GM19025 (cell line): ENCODE measurements around the gene NXPH4.
A peak's percentile ranks its signal among the peaks of the same experiment; 100 is the strongest.

Source experiments
- ATAC-seq: cut with Tn5 transposase; IDR thresholded peaks from one replicate; pipeline ENCODE4 v1.9.1; 2021; ENCODE audit warnings: mild to moderate bottlenecking, low read depth, moderate library complexity; ENCODE audit not compliant: unreplicated experiment

NXPH4 gene

GRCh38 chr12:57229634-57230380 is 13.2 kb downstream of the NXPH4 start, which contains the start of gene SHMT2:
TSS of gene SHMT2 (plus strand) at chr12:57229711. CDS start at chr12:57229779, 68 bp downstream.
- ATAC-seq, result peak; percentile 39

GRCh38 chr12:57230381-57231155 is 14.0 kb downstream of the NXPH4 start:
- ATAC-seq, result no peak

DNA sequence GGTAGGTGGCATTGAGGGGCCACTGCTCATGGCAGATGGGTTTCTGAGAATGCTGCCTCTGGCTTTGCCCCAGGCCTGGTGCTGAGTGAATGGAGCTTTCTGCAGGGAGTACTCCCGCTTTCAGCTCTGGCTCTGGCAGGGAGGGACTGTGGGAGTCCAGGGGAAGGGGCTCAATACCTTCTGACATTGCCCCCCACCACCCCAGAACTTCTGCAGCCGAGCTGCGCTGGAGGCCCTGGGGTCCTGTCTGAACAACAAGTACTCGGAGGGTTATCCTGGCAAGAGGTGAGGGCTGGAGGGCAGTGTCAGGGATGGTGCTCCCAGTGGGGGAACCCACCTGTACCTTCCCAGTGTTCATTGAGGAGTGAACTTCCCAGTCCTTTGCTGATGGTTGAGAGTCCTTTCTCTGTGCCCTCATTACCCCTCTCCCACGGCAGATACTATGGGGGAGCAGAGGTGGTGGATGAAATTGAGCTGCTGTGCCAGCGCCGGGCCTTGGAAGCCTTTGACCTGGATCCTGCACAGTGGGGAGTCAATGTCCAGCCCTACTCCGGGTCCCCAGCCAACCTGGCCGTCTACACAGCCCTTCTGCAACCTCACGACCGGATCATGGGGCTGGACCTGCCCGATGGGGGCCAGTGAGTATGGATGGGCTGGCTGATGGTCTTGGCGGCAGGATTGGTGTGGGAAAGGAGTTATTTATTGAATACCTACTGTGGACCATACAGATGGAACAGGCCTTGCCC is 14.9 kb downstream of the NXPH4 start:
- no peak for ATAC-seq

DNA sequence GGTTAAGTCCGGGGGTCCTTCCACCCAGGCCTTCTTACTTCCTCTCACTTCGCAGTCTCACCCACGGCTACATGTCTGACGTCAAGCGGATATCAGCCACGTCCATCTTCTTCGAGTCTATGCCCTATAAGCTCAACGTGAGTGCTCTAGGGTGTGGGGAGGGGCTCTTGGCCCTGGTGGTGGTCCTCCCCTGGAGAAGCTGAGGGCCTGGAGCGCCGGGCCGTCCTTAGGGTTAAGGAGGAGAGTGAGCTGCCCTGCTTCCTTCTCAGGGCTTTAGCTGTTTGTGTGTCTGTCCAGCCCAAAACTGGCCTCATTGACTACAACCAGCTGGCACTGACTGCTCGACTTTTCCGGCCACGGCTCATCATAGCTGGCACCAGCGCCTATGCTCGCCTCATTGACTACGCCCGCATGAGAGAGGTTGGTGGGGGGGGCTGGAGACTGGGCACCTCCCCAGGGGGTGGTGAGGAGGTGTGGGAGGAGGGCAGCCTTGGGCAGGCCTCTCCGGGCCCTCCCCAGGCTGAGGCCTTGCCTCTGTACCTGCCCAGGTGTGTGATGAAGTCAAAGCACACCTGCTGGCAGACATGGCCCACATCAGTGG is 15.7 kb downstream of the NXPH4 start:
- no peak for ATAC-seq

- ATAC-seq, result no peak
These were observed 17.0 kb downstream of the NXPH4 start for GRCh38 chr12:57233357-57234232.

- ATAC-seq, result no peak
These were observed 17.6 kb downstream of the NXPH4 start for GRCh38 chr12:57234233-57234570.

GRCh38 chr12:57234571-57235016 is 18.0 kb downstream of the NXPH4 start:
- no peak for ATAC-seq

DNA sequence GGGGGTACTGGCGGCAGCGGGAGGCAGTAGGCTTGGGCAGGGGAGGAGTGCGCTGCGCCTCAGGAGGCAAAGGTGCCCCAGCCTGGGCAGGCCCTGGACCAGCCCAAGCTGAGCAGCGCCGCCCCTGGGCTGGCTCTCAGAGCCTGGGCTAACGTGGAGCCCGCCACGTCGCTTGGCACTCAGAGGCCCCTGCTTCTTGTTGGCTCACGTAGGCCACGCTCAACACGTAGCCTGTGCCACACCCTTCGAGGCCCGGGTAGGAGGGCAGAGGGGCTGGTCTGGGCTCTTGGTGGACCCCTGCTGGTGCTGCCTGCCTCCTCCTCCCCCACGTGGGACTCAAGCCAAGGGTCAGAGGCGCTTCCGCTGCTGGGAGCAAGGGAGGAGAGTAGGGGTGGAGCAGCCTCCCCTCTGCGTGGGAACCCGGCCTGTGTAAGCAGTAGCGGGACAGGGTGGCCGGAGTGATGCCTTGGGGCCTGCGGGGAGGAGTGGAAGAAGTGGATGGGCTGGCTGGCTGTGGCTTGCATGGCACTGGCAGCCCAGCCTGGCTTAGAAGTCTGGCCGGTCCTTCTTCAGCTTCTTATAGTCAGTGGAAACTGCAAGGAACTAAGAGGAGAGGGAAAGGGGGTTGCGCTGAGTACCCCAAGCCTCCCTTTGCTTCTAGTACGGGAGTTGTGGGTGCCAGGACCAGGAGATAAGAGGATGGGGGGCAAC is 18.6 kb downstream of the NXPH4 start:
- ATAC-seq, result no peak

DNA sequence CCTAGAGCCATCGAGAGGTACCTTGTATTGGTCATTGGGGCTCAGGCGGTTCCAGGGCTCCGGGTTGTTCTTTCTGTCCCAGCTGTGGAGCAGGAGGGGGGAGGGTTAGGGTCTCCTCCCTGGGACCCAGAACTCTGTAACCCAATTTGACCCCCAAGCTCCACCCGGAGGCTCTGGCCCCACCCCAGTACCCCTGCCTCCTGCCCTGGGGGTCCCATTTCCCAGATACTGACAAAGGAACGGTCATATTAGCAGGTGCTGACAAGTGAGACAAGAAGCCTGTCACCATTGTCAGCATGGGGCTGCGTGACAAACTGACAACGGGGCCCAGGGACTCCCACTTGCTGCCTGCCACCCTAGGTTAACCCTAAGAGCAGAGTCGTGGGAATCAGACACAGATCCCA is 19.1 kb downstream of the NXPH4 start:
- ATAC-seq, result no peak

DNA sequence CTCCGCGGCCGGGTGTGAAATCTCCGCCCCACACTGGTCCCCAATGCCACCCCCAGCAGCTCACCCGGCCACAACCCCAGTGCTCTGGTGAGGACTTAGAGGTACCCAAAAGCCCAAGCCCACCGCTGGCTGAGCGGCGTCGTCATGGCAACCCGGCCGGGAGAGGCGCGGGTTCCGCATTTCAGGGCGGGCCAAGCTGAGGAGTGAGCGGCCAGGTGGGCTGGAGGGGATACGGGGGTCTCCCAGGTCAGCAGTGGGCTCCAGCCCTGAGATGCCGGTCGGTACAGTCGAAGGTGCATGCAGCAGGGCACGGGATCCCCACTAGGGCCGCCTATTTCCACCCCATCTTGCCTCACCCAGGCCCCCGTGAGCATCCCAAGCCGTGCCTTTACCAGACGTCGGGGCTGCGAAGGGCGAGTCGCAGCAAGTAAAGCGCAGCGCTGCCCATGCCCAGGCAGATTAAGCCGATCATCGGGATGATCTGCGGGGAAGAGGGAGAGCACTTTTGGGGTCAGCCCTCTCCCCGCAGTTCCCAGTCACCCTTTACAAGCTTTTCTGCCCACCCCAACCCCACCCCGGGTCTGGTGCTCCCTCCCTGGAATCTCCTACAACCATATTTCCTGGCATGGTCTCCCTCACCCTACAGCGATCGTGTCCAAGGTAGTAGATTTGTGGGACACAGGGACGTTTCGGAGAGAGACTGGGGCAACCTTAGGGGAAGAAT is 19.8 kb downstream of the NXPH4 start:
- no peak for ATAC-seq

- no peak for ATAC-seq
These were observed 20.5 kb downstream of the NXPH4 start for GRCh38 chr12:57236925-57237595.

DNA sequence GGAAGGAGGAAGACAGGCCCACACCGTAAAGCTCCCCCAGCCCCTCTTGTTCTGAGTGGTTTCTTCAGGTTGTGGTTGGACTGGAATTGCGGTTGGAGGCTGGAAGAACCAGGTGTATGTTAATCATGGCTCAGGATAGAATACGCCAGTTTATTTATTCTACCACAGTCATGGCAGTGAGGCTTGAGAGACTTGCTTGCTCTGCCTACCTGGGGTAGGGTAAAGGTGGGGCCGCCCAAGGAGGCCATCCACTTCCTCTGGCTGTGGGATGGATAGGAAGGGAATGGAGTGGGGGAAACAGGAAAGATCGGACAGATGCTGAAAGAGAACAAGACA is 21.0 kb downstream of the NXPH4 start:
- no peak for ATAC-seq

DNA sequence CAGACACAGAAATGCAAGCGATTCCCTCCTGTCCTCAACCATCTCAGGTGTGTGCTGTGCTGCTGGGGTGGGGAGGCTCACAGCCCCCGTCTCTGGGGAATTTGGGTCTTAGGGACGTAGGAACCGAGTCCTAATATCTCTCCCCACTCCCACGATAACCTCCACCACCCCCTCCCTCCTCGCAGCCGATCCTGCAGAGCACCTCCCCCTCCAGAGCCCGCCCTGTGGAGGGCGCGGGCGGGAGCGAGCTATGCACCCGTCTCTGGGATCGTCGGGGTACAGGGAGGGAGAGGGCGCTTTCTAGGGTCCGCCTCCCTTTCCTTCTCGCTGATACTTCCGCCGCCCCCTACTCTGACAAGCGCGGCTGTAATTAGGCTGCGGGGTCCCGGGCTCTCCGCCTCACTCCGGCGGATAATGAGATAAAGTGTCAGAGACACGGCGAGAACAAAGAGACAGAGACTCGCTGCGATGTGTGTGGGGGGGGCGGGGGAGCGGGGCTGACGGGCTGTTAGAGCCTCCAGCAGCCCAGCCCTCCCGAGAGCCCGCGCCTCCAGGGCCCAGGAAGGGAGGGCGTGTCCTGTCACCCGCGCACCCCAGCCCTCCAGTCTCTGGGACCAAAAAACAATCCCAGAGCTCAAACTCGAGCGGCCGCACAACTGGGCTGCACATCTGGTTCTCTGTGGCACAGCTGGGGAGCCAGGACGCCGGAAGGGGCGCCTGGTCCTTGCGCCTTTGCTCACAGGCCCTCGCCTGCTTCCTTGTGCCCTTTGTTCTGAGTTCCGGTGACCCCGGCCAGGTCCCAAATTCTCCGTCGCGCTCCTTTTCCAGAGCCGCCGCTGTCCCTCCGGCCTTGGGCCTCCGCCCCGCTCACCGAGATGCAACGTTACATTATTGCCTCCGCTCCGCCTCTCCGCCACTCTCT is 21.6 kb downstream of the NXPH4 start:
- no peak for ATAC-seq

- peak; percentile 61 for ATAC-seq
These were observed 22.4 kb downstream of the NXPH4 start for GRCh38 chr12:57238854-57239554.

GRCh38 chr12:57239587-57240065 is 23.0 kb downstream of the NXPH4 start:
- no peak for ATAC-seq
